Measurements from ENCODE around the gene VGLL4.
"Not testable (repeated sequence)": the region's sequence is repeated elsewhere in the genome, so short reads cannot be mapped to it uniquely, and the experiment has no call there.

Gene VGLL4

GRCh38 chr3:11643605-11644087 lies at the start of gene VGLL4:
TSS of gene VGLL4 (minus strand) at chr3:11643915. CDS start at chr3:11643518, 397 bp downstream.
- peak; percentile 67 for DNase-seq

- no peak for DNase-seq
These were observed 48.8 kb upstream of the VGLL4 start for GRCh38 chr3:11692532-11692813.

GRCh38 chr3:11691767-11692531 lies 48.2 kb upstream of the VGLL4 start:
- DNase-seq: no peak

- no peak for DNase-seq
These were observed 47.4 kb upstream of the VGLL4 start for GRCh38 chr3:11690863-11691766.

GRCh38 chr3:11689749-11690148 lies 46.0 kb upstream of the VGLL4 start:
- no peak for DNase-seq

- DNase-seq: not testable (repeated sequence)
These were observed 41.3 kb upstream of the VGLL4 start for GRCh38 chr3:11684980-11685379.

- DNase-seq: no peak
These were observed 36.8 kb upstream of the VGLL4 start for GRCh38 chr3:11680509-11680908.

GRCh38 chr3:11679964-11680363 lies 36.2 kb upstream of the VGLL4 start:
- no peak for DNase-seq

- no peak for DNase-seq
These were observed 28.6 kb upstream of the VGLL4 start for GRCh38 chr3:11672363-11672762.

GRCh38 chr3:11671648-11672100 lies 28.0 kb upstream of the VGLL4 start:
- no peak for DNase-seq

- DNase-seq: no peak
These were observed 24.8 kb upstream of the VGLL4 start for GRCh38 chr3:11668243-11669235.

- no peak for DNase-seq
These were observed 21.6 kb upstream of the VGLL4 start for GRCh38 chr3:11665331-11665730.

- DNase-seq: no peak
These were observed 18.8 kb upstream of the VGLL4 start for GRCh38 chr3:11662392-11662990.

GRCh38 chr3:11661827-11662226 lies 18.1 kb upstream of the VGLL4 start:
- peak; percentile 52 for DNase-seq

GRCh38 chr3:11661052-11661656 lies 17.4 kb upstream of the VGLL4 start:
- DNase-seq: no peak

GRCh38 chr3:11660242-11660641 lies 16.5 kb upstream of the VGLL4 start:
- DNase-seq: no peak

- no peak for DNase-seq
These were observed 14.5 kb upstream of the VGLL4 start for GRCh38 chr3:11658180-11658579.

GRCh38 chr3:11655196-11655928 lies 11.6 kb upstream of the VGLL4 start:
- DNase-seq: no peak

- no peak for DNase-seq
These were observed 10.5 kb upstream of the VGLL4 start for GRCh38 chr3:11654166-11654565.

GRCh38 chr3:11653298-11654055 lies 9.8 kb upstream of the VGLL4 start:
- DNase-seq: no peak
